Sigmoid colon (tissue), 4 donors: ENCODE data around the gene KDM5A.

ENCODE experiments used
- CTCF ChIP-seq, 4 experiments: fragments of 450-650 bp in 3 of 4; fragments of 200-600 bp in 1 of 4; IDR thresholded peaks; one replicate each; pipeline ENCODE4 v1.5.1; 2016 to 2019; ENCODE audit warnings: antibody characterized with exemption in 4 of 4, mild to moderate bottlenecking in 3 of 4, moderate library complexity in 2 of 4
- EP300 ChIP-seq, 4 donors: sonication (generic); formaldehyde crosslinking; IDR thresholded peaks; one replicate each; pipeline ENCODE4 v1.6.1; 2017; ENCODE audit warnings: antibody characterized with exemption in 4 of 4
- POLR2AphosphoS5 ChIP-seq, 4 donors: sonication (generic); formaldehyde crosslinking; IDR thresholded peaks; one replicate each; pipeline ENCODE4 v1.6.1; 2017; ENCODE audit warnings: antibody characterized with exemption in 4 of 4

GRCh38 chr12:254039-254438 lies 135.1 kb downstream of the KDM5A start:
- TF ChIP-seq CTCF (IDR thresholded peaks at IDR 0.05) = no peak
- TF ChIP-seq EP300 (IDR thresholded peaks at IDR 0.05) = no peak
- TF ChIP-seq POLR2AphosphoS5 (IDR thresholded peaks at IDR 0.05) = no peak
